Ishikawa (cell line): Measurements from ENCODE around the gene IFT43.

Experiments
- CEBPB ChIP-seq: IDR thresholded peaks from 2 replicates; pipeline ENCODE4 v1.6.1; 2012
- CREB1 ChIP-seq: IDR thresholded peaks from 2 replicates; pipeline ENCODE4 v1.6.1; 2012; ENCODE audit warnings: low read depth
- EP300 ChIP-seq: IDR thresholded peaks from 2 replicates; pipeline ENCODE4 v1.6.1; 2012; ENCODE audit warnings: borderline replicate concordance
- FOXM1 ChIP-seq: IDR thresholded peaks from 2 replicates; pipeline ENCODE4 v1.6.1; 2012; ENCODE audit warnings: low read depth, borderline replicate concordance
- MAX ChIP-seq: IDR thresholded peaks from 2 replicates; pipeline ENCODE4 v1.6.1; 2012
- RAD21 ChIP-seq: IDR thresholded peaks from 2 replicates; pipeline ENCODE4 v1.6.1; 2012; ENCODE audit warnings: low read depth
- TAF1 ChIP-seq: IDR thresholded peaks from 2 replicates; pipeline ENCODE4 v1.6.1; 2012; ENCODE audit warnings: low read depth, mild to moderate bottlenecking
- TEAD4 ChIP-seq: IDR thresholded peaks from 2 replicates; pipeline ENCODE4 v1.6.1; 2012
- YY1 ChIP-seq: IDR thresholded peaks from 2 replicates; pipeline ENCODE4 v1.6.1; 2012; ENCODE audit warnings: low read depth
- ZBTB7A ChIP-seq: IDR thresholded peaks from 2 replicates; pipeline ENCODE4 v1.6.1; 2012; ENCODE audit warnings: low read depth
- TF ChIP-seq, protein P1 (sequence below): IDR thresholded peaks from 2 replicates; pipeline ENCODE4 v1.6.1; 2012; ENCODE audit warnings: low read depth, mild to moderate bottlenecking

DNA sequence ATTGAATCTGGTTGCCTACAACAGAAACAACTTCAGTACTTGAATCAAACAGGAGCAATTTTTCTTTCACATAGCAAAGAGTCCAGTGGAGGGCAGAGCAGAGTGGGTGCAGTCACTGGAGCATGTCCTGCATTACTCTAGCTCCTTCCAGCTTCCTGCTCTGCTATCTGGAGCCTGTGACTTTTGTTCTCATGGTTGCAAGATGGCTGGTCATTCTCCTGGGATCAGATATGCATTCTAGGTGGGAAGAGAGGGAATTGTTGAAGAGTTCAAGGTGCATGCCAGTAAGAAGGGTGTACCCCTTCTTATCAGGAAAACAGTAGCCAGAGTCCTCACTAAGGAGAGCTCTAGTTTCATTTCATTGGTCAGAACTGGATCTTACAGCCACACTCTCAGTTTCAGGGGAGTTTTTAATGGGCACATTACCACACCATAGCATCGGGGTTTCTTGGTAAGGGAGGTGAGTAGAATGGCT is 8.0 kb downstream of the IFT43 start:
- no peak for TF ChIP-seq EP300
- no peak for TF ChIP-seq CEBPB
- no peak for TF ChIP-seq TEAD4
- no peak for TF ChIP-seq ZBTB7A
- no peak for TF ChIP-seq TAF1
- TF ChIP-seq YY1 = no peak
- TF ChIP-seq RAD21 = no peak
- TF ChIP-seq FOXM1 = no peak
- TF ChIP-seq, protein P1, sequence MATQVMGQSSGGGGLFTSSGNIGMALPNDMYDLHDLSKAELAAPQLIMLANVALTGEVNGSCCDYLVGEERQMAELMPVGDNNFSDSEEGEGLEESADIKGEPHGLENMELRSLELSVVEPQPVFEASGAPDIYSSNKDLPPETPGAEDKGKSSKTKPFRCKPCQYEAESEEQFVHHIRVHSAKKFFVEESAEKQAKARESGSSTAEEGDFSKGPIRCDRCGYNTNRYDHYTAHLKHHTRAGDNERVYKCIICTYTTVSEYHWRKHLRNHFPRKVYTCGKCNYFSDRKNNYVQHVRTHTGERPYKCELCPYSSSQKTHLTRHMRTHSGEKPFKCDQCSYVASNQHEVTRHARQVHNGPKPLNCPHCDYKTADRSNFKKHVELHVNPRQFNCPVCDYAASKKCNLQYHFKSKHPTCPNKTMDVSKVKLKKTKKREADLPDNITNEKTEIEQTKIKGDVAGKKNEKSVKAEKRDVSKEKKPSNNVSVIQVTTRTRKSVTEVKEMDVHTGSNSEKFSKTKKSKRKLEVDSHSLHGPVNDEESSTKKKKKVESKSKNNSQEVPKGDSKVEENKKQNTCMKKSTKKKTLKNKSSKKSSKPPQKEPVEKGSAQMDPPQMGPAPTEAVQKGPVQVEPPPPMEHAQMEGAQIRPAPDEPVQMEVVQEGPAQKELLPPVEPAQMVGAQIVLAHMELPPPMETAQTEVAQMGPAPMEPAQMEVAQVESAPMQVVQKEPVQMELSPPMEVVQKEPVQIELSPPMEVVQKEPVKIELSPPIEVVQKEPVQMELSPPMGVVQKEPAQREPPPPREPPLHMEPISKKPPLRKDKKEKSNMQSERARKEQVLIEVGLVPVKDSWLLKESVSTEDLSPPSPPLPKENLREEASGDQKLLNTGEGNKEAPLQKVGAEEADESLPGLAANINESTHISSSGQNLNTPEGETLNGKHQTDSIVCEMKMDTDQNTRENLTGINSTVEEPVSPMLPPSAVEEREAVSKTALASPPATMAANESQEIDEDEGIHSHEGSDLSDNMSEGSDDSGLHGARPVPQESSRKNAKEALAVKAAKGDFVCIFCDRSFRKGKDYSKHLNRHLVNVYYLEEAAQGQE = no peak
- no peak for TF ChIP-seq MAX
- TF ChIP-seq CREB1 = no peak
